CD14-positive monocyte (primary cell): ENCODE results near the gene SLC35B1. TPM values are rescaled to one million over a fixed set of nuclear protein-coding genes. Genes with fewer than 3 reads are reported as not detected.

ENCODE experiments used
- DNase-seq, 3 donors: peaks; one replicate each; pipeline ENCODE4 v3.0.0-alpha.2; 2011 to 2022
- H2AFZ ChIP-seq: 2 replicates; pipeline ENCODE4 v1.6.0; 2012; ENCODE audit warnings: mild to moderate bottlenecking, low read depth, low read length, inconsistent platforms; ENCODE audit not compliant: insufficient read depth, poor library complexity, severe bottlenecking
- H3K27ac ChIP-seq, 2 donors: 1 replicate in 1 of 2; 2 replicates in 1 of 2; pipeline ENCODE4 v1.5.1; 2012 to 2013; ENCODE audit warnings: low read length in 2 of 2, control low read depth in 1 of 2, inconsistent platforms in 1 of 2, low read depth in 1 of 2, mild to moderate bottlenecking in 1 of 2
- H3K27me3 ChIP-seq, 2 donors: one replicate each; pipeline versions ENCODE4 v1.6.0 to v1.6.1; 2011 to 2013; ENCODE audit warnings: low read length in 2 of 2; ENCODE audit not compliant: control insufficient read depth in 2 of 2, insufficient read depth in 2 of 2
- H3K36me3 ChIP-seq, 2 donors: replicated peaks in 1 of 2; 1 replicate in 1 of 2; 2 replicates in 1 of 2; pipeline versions ENCODE4 v1.5.1 to v1.6.1; 2012 to 2013; ENCODE audit warnings: low read length in 2 of 2, control low read depth in 1 of 2, inconsistent platforms in 1 of 2, mild to moderate bottlenecking in 1 of 2; ENCODE audit not compliant: insufficient read depth in 2 of 2, control insufficient read depth in 1 of 2
- H3K4me1 ChIP-seq, 2 donors: 1 replicate in 1 of 2; 2 replicates in 1 of 2; pipeline versions ENCODE4 v1.5.1 to v1.6.1; 2012 to 2013; ENCODE audit warnings: low read length in 2 of 2, control low read depth in 1 of 2, inconsistent platforms in 1 of 2, mild to moderate bottlenecking in 1 of 2, moderate library complexity in 1 of 2; ENCODE audit not compliant: insufficient read depth in 2 of 2, control insufficient read depth in 1 of 2
- H3K4me2 ChIP-seq: replicated peaks from 2 replicates; pipeline ENCODE3; 2012; ENCODE audit warnings: low read length, moderate library complexity, mild to moderate bottlenecking; ENCODE audit not compliant: poor library complexity, severe bottlenecking; ENCODE audit errors: extremely low read depth
- H3K4me3 ChIP-seq, 3 experiments: fragments of 200-600 bp in 1 of 3; sonication (generic) in 1 of 3; replicated peaks in 1 of 3; 1 replicate in 2 of 3; 2 replicates in 1 of 3; pipeline ENCODE4 v1.5.1; 2011 to 2013; ENCODE audit warnings: low read length in 3 of 3, mild to moderate bottlenecking in 3 of 3, control low read depth in 2 of 3, low read depth in 2 of 3, inconsistent platforms in 1 of 3, moderate library complexity in 1 of 3
- H3K79me2 ChIP-seq: 2 replicates; pipeline ENCODE4 v1.6.0; 2012; ENCODE audit warnings: mild to moderate bottlenecking, control low read depth, inconsistent platforms, low read length, moderate library complexity; ENCODE audit not compliant: insufficient read depth
- H3K9ac ChIP-seq: 2 replicates; pipeline ENCODE4 v1.6.0; 2017; ENCODE audit warnings: low read length, mild to moderate bottlenecking; ENCODE audit not compliant: insufficient read depth, poor library complexity, severe bottlenecking
- H3K9me3 ChIP-seq, 2 donors: replicated peaks in 1 of 2; 1 replicate in 1 of 2; 2 replicates in 1 of 2; pipeline versions ENCODE4 v1.5.1 to v1.6.1; 2012 to 2013; ENCODE audit warnings: low read length in 2 of 2, control low read depth in 1 of 2; ENCODE audit not compliant: control insufficient read depth in 1 of 2, insufficient read depth in 1 of 2
- H4K20me1 ChIP-seq: 2 replicates; pipeline ENCODE4 v1.6.0; 2012; ENCODE audit warnings: mild to moderate bottlenecking, low read length, control low read depth, moderate library complexity; ENCODE audit not compliant: insufficient read depth
- H3K27ac Mint-ChIP-seq, 7 donors: one replicate each; pipeline ENCODE4 v1.8.0; 2020; ENCODE audit warnings: mild to moderate bottlenecking in 7 of 7, mixed read lengths in 7 of 7, moderate library complexity in 6 of 7, inconsistent platforms in 2 of 7
- H3K27me3 Mint-ChIP-seq, 3 donors: one replicate each; pipeline ENCODE4 v1.8.0; 2021 to 2022; ENCODE audit warnings: low read depth in 3 of 3, mild to moderate bottlenecking in 3 of 3, mixed read lengths in 3 of 3, moderate library complexity in 3 of 3, inconsistent platforms in 1 of 3
- H3K36me3 Mint-ChIP-seq, 2 donors: one replicate each; pipeline ENCODE4 v1.8.0; 2020; ENCODE audit warnings: mixed read lengths in 2 of 2, inconsistent platforms in 1 of 2, mild to moderate bottlenecking in 1 of 2
- H3K4me1 Mint-ChIP-seq: one replicate; pipeline ENCODE4 v1.8.0; 2020; ENCODE audit warnings: mild to moderate bottlenecking, mixed read lengths
- H3K4me3 Mint-ChIP-seq, 2 donors: one replicate each; pipeline ENCODE4 v1.8.0; 2020; ENCODE audit warnings: mild to moderate bottlenecking in 2 of 2, mixed read lengths in 2 of 2, moderate library complexity in 1 of 2
- H3K9me3 Mint-ChIP-seq, 7 donors: one replicate each; pipeline ENCODE4 v1.8.0; 2020 to 2022; ENCODE audit warnings: mixed read lengths in 7 of 7, mild to moderate bottlenecking in 6 of 7, moderate library complexity in 6 of 7, inconsistent platforms in 2 of 7
- WGBS: methylation state at CpG from one replicate; pipeline ENCODE4 v1.1.5; 2013; ENCODE audit warnings: missing lambda C conversion rate; ENCODE audit not compliant: insufficient coverage; 5-methylcytosine and 5-hydroxymethylcytosine counted together
- intact Hi-C, 2 donors: fragments of 100-400 bp; cut with micrococcal nuclease; formaldehyde crosslinking; loops; one replicate each; pipeline versions ENCODE4 v1.15.0 to v1.15.1; 2023
- polyA plus RNA-seq, 3 donors: library from polyadenylated mRNA; depleted of rRNA in 1 of 3; unstranded in 2 of 3; stranded (reverse) in 1 of 3; fragments of 300-500 nt in 2 of 3; fragments of >200 nt in 1 of 3; fragmentation: Illumina TruSeq in 2 of 3; gene quantifications; 1 replicate in 2 of 3; 2 replicates in 1 of 3; pipeline ENCODE4 v1.2.3, GENCODE V29; 2012 to 2021
- TF ChIP-seq, protein P1 (sequence below): fragments of 200-600 bp; IDR thresholded peaks from one replicate; pipeline ENCODE4 v1.8.0; 2022; ENCODE audit warnings: antibody characterized with exemption, mild to moderate bottlenecking

The SLC35B1 gene
- polyA plus RNA-seq, 3 donors, result 56.0 to 61.0 (median 58.8) TPM

DNA sequence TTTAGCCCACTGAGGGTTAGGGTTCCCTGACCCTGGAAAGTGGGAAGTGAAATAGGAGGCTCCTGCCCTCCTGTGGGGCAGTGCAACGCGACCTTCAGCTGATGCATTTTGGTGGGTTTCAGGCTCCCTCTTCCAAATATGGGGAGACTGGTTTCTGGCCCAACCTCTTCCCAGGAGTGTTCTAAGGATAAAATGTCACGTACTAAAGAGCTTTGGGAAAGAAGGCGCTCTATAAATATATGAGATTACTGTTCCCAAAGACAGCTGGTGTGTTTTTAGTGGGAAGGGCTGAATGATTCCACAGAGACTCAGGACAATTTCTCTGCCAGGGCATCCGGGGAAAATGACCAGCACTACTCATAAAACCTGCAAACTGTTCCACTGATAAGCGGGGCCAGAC, 9.8 kb downstream of the SLC35B1 start:
- no peak overlapping the region for H3K27ac Mint-ChIP-seq
- no peak overlapping the region for H3K9ac ChIP-seq
- no peaks in the 10 kb centered on the region for H3K27me3 ChIP-seq
- no peak overlapping the region for H2AFZ ChIP-seq
- H3K4me1 Mint-ChIP-seq, result peaks cover 23% of the 10 kb centered on the region
- TF ChIP-seq, protein P1, sequence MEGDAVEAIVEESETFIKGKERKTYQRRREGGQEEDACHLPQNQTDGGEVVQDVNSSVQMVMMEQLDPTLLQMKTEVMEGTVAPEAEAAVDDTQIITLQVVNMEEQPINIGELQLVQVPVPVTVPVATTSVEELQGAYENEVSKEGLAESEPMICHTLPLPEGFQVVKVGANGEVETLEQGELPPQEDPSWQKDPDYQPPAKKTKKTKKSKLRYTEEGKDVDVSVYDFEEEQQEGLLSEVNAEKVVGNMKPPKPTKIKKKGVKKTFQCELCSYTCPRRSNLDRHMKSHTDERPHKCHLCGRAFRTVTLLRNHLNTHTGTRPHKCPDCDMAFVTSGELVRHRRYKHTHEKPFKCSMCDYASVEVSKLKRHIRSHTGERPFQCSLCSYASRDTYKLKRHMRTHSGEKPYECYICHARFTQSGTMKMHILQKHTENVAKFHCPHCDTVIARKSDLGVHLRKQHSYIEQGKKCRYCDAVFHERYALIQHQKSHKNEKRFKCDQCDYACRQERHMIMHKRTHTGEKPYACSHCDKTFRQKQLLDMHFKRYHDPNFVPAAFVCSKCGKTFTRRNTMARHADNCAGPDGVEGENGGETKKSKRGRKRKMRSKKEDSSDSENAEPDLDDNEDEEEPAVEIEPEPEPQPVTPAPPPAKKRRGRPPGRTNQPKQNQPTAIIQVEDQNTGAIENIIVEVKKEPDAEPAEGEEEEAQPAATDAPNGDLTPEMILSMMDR, result no peak
- H3K9me3 Mint-ChIP-seq, result no peaks in the 10 kb centered on the region
- DNase-seq, result no peak
- no peak overlapping the region for H3K4me3 ChIP-seq
- no peak overlapping the region for H3K4me2 ChIP-seq
- H3K27me3 Mint-ChIP-seq, result peaks cover 0 to 5% (median 3%) of the 10 kb centered on the region in 3 donors
- no peak overlapping the region for H3K27ac ChIP-seq
- no peaks in the 10 kb centered on the region for H3K79me2 ChIP-seq
- H3K9me3 ChIP-seq, result no peaks in the 10 kb centered on the region
- H3K36me3 ChIP-seq, result peaks cover 30 to 39% of the 10 kb centered on the region in 2 donors
- H3K4me1 ChIP-seq, result peaks cover 15 to 18% of the 10 kb centered on the region in 2 donors
- H3K4me3 Mint-ChIP-seq, result no peak overlapping the region
- H3K36me3 Mint-ChIP-seq, result peaks cover 37 to 39% of the 10 kb centered on the region in 2 donors
- intact Hi-C loops, result loop anchor here in 1 of 2 donors (10.0 kb wide), 1 partner anchor 83 kb away; no protein-coding TSS in a partner anchor
- no peaks in the 10 kb centered on the region for H4K20me1 ChIP-seq
- WGBS, result 57% methylated on average over 2 of the region's 6 CpGs

DNA sequence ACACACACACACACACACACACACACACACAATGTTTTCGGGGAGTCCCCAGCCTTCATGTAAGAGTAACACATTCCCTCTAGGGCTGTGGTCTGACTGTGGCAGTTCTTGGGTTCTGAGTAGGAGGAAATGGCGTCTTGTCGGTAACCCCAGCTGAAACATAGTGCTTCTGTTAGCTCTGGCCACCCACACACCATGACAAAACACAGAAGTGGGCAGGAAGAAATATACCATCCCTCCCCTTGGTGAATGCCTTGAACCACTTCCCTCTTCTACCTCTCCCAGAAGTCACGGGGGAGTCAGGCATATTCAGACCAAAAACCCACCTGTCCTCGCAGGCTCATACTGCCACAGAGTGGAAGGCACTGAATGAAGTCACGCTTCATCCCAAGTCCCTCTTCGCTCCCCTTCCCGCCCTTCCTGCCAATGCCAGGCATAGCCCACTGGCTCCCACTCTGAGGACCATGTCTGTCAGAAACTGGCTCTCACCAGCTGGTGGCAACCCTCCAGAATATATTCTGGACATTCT, 11.5 kb downstream of the SLC35B1 start:
- Histone ChIP-seq H3K79me2 (no peaks in the 10 kb centered on the region), H3K4me3 (no peak overlapping the region), H3K4me2 (no peak overlapping the region), H4K20me1 (no peaks in the 10 kb centered on the region), H3K27me3 (no peaks in the 10 kb centered on the region), H3K9ac (no peak overlapping the region), H3K36me3 (peaks cover 13 to 22% of the 10 kb centered on the region in 2 donors), H3K4me1 (peaks cover 15 to 18% of the 10 kb centered on the region in 2 donors), H3K27ac (no peak overlapping the region), H3K9me3 (no peaks in the 10 kb centered on the region), H2AFZ (peak overlapping the region; percentile 51)
- H3K9me3 Mint-ChIP-seq, result no peaks in the 10 kb centered on the region
- intact Hi-C loops, result loop anchor here in 1 of 2 donors (10.0 kb wide), 1 partner anchor 81 kb away; no protein-coding TSS in a partner anchor
- H3K4me1 Mint-ChIP-seq, result peaks cover 23% of the 10 kb centered on the region
- peak overlapping the region in 3 of 7 donors; percentile 29 to 72 (median 60) for H3K27ac Mint-ChIP-seq
- TF ChIP-seq, protein P1, result no peak
- H3K27me3 Mint-ChIP-seq, result peaks cover 1 to 7% (median 5%) of the 10 kb centered on the region in 3 donors
- 33% methylated on average over 4 of the region's 8 CpGs for WGBS
- no peak overlapping the region for H3K4me3 Mint-ChIP-seq
- peak in 1 of 3 donors; percentile 43 for DNase-seq
- H3K36me3 Mint-ChIP-seq, result peaks cover 22% of the 10 kb centered on the region in 2 donors
